ENCODE data around the gene PEAK1. TPM values are rescaled to one million over a fixed set of nuclear protein-coding genes. Genes with fewer than 3 reads are reported as not detected.

The PEAK1 gene
- total RNA-seq, 1 donor: 133 TPM

DNA sequence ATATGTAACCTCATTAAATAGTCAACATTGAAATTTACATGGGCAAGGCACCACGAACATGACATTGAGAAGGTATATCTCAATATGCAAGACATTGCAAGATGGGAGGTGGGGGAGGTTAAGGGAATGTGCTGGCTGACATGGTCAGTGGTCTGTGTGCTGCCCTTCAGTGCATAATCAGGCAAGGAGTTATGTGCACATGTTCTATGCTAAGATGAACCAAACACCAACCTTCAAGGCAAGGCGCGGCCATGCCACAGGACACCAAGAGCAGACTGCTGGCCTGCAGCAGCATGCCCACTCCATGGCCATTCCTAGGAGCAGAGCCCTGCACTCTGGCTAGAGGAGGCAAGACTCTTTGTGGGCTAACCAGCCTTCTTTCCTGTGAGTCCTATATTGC lies 308.1 kb downstream of the PEAK1 start:
- no peaks in the 10 kb centered on the region for H3K9me3 ChIP-seq (ENCODE audit: low read depth, low read length)
- H3K4me1 ChIP-seq (ENCODE audit: insufficient read depth, low read length): peaks cover 19% of the 10 kb centered on the region
- peaks cover 30% of the 10 kb centered on the region for H3K36me3 ChIP-seq (ENCODE audit: insufficient read depth, low read length)
- DNase-seq (ENCODE audit: insufficient read length, low spot score, missing footprints): no peak
- H4K20me1 ChIP-seq (ENCODE audit: insufficient read depth, low read length): peaks cover 12% of the 10 kb centered on the region
- H2AFZ ChIP-seq (ENCODE audit: low read length): no peak overlapping the region
- H3K27ac ChIP-seq (ENCODE audit: low read depth, low read length): no peak overlapping the region
- H3K4me2 ChIP-seq (ENCODE audit: insufficient read depth, low read length): no peak overlapping the region
- TF ChIP-seq, protein P1, sequence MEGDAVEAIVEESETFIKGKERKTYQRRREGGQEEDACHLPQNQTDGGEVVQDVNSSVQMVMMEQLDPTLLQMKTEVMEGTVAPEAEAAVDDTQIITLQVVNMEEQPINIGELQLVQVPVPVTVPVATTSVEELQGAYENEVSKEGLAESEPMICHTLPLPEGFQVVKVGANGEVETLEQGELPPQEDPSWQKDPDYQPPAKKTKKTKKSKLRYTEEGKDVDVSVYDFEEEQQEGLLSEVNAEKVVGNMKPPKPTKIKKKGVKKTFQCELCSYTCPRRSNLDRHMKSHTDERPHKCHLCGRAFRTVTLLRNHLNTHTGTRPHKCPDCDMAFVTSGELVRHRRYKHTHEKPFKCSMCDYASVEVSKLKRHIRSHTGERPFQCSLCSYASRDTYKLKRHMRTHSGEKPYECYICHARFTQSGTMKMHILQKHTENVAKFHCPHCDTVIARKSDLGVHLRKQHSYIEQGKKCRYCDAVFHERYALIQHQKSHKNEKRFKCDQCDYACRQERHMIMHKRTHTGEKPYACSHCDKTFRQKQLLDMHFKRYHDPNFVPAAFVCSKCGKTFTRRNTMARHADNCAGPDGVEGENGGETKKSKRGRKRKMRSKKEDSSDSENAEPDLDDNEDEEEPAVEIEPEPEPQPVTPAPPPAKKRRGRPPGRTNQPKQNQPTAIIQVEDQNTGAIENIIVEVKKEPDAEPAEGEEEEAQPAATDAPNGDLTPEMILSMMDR (IDR thresholded peaks at IDR 0.05; ENCODE audit: extremely low read depth, low read depth, low read length): no peak
- no peaks in the 10 kb centered on the region for H3K27me3 ChIP-seq (ENCODE audit: insufficient read depth, low read length)
- H3K4me3 ChIP-seq (ENCODE audit: insufficient read depth, low read length): no peak overlapping the region
- H3K79me2 ChIP-seq (ENCODE audit: insufficient read depth, low read length): peaks cover 10% of the 10 kb centered on the region

GRCh38 chr15:77107531-77108355 lies 312.2 kb downstream of the PEAK1 start:
- Histone ChIP-seq H3K36me3 (ENCODE audit: insufficient read depth, low read length) (peaks cover 13% of the 10 kb centered on the region), H2AFZ (ENCODE audit: low read length) (no peak overlapping the region), H3K4me1 (ENCODE audit: insufficient read depth, low read length) (peaks cover 16% of the 10 kb centered on the region), H3K79me2 (ENCODE audit: insufficient read depth, low read length) (peaks cover 6% of the 10 kb centered on the region), H3K27ac (ENCODE audit: low read depth, low read length) (peak overlapping the region; percentile 29), H3K27me3 (ENCODE audit: insufficient read depth, low read length) (no peaks in the 10 kb centered on the region), H3K4me2 (ENCODE audit: insufficient read depth, low read length) (peak overlapping the region; percentile 20), H4K20me1 (ENCODE audit: insufficient read depth, low read length) (peaks cover 3% of the 10 kb centered on the region), H3K4me3 (ENCODE audit: insufficient read depth, low read length) (no peak overlapping the region), H3K9me3 (ENCODE audit: low read depth, low read length) (no peaks in the 10 kb centered on the region)
- TF ChIP-seq, protein P1 (IDR thresholded peaks at IDR 0.05; ENCODE audit: extremely low read depth, low read depth, low read length): peak; percentile 76
- DNase-seq (ENCODE audit: insufficient read length, low spot score, missing footprints): peak; percentile 85

DNA sequence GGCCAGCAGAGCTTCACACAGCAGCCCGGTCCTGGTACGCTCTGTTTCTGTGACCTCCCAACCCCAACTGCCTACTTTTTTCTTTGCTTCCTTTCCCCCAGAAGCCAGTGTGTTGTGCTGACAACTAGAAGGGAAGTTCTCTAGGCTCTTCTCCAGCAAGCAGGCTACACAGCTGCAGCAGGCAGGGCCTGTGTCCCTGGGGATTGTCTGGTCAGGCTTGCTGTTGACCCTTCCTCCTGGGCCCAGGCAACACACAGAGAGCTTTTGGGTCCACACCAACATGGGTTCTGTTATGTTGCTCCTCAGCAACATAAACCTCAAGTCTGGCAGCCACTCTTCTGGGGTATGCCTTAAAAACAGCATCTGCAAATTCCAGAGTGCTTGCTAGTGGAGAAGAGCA lies 312.8 kb downstream of the PEAK1 start:
- Histone ChIP-seq H3K79me2 (ENCODE audit: insufficient read depth, low read length) (peaks cover 3% of the 10 kb centered on the region), H4K20me1 (ENCODE audit: insufficient read depth, low read length) (peaks cover 3% of the 10 kb centered on the region), H3K4me2 (ENCODE audit: insufficient read depth, low read length) (no peak overlapping the region), H3K4me1 (ENCODE audit: insufficient read depth, low read length) (peaks cover 16% of the 10 kb centered on the region), H2AFZ (ENCODE audit: low read length) (no peak overlapping the region), H3K4me3 (ENCODE audit: insufficient read depth, low read length) (no peak overlapping the region), H3K36me3 (ENCODE audit: insufficient read depth, low read length) (peaks cover 6% of the 10 kb centered on the region), H3K27ac (ENCODE audit: low read depth, low read length) (no peak overlapping the region), H3K9me3 (ENCODE audit: low read depth, low read length) (no peaks in the 10 kb centered on the region), H3K27me3 (ENCODE audit: insufficient read depth, low read length) (no peaks in the 10 kb centered on the region)
- TF ChIP-seq, protein P1 (IDR thresholded peaks at IDR 0.05; ENCODE audit: extremely low read depth, low read depth, low read length): no peak
- DNase-seq (ENCODE audit: insufficient read length, low spot score, missing footprints): peak; percentile 66

DNA sequence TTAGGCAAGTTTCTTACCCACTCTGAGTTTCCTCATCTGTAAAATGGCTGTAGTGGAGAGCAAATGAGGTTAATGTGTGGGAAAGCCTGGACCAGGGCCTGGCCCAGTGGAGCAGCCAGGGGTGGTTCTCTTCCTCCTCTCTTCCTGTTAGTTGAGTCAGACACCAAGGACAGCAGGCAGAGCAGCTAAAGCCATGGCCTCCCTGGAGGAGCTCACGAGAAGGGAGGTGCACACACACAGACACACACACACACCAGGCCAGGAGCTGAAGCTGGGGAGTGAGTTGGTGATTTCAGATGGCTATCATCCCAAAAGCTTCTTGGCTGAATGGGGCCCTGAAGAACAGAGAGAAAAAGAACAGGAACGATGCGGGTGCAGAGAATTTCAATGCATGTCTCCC lies 315.7 kb downstream of the PEAK1 start:
- peak; percentile 90 for DNase-seq (ENCODE audit: insufficient read length, low spot score, missing footprints)
- Histone ChIP-seq H3K4me3 (ENCODE audit: insufficient read depth, low read length) (no peak overlapping the region), H4K20me1 (ENCODE audit: insufficient read depth, low read length) (no peaks in the 10 kb centered on the region), H3K79me2 (ENCODE audit: insufficient read depth, low read length) (no peaks in the 10 kb centered on the region), H3K9me3 (ENCODE audit: low read depth, low read length) (no peaks in the 10 kb centered on the region), H3K4me2 (ENCODE audit: insufficient read depth, low read length) (no peak overlapping the region), H3K27me3 (ENCODE audit: insufficient read depth, low read length) (no peaks in the 10 kb centered on the region), H3K27ac (ENCODE audit: low read depth, low read length) (no peak overlapping the region), H3K36me3 (ENCODE audit: insufficient read depth, low read length) (no peaks in the 10 kb centered on the region), H3K4me1 (ENCODE audit: insufficient read depth, low read length) (peaks cover 16% of the 10 kb centered on the region), H2AFZ (ENCODE audit: low read length) (no peak overlapping the region)
- TF ChIP-seq, protein P1 (IDR thresholded peaks at IDR 0.05; ENCODE audit: extremely low read depth, low read depth, low read length): no peak

Measured in osteoblast (primary cell).